GOT3 (cell line): ENCODE data around the gene OSR1.
"Not testable (repeated sequence)": the region's sequence is repeated elsewhere in the genome, so short reads cannot be mapped to it uniquely, and the experiment has no call there.

Experiments used
- DNase-seq: peaks from one replicate; lab custom pipeline; 2025; ENCODE audit warnings: mixed read lengths; lab: John Stamatoyannopoulos, UW

The OSR1 gene

DNA sequence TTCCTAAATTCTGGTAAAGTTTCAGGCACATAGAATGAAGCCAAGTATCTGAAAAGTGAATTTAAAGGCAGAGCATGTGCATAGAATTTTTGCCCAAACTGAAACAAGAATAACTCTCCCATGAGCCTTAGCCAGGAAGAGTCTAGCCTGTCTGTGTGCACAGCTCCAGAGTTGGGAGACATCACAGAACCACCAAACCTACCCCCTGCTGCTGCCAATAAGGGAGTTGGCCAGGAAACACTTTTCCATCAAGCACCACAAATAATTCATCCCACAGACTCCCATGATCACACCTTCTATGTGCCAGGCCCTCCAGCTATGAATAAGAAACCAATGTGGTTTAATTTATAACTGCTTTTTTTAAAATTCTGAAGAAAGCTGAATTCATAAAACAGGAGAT lies 27.0 kb downstream of the OSR1 start:
- DNase-seq, result no peak

DNA sequence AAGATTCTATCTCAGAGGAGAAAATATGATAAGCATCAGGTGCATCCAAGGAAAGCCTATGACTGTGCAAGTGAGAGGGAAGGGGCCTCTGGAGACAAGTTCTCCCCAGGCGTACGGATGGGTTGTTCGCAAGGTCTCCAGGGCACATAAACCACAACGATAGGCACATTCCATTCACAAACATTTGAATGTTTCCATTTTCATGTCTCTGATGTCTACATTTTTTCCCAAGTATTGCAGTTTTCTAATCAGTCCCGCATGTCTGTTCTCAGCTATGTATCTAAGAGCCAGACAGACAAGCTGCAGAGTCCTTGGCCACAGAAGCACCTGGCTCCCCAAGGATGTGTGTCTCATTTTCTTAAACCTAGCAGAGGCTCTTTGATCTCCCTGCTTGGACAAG lies 28.0 kb downstream of the OSR1 start:
- DNase-seq, result no peak

DNA sequence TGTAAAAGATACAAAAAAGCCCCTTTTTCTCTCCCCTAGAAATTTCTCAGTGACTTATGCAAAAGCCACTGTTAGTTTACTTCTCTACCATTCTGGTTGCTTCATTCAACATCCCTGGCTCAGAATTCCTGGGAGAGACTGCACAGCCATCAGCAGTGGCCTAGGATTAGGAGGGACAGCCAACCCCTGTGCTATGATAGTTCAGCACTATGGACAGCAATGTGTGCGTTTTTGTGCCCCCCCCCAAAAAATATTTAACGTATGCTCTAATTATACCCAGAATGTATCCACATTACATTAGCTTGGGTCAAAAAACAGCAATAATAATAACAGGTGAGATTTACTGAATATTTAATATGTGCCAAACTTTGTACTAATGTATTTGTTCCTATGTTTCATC lies 29.0 kb downstream of the OSR1 start:
- DNase-seq, result no peak

DNA sequence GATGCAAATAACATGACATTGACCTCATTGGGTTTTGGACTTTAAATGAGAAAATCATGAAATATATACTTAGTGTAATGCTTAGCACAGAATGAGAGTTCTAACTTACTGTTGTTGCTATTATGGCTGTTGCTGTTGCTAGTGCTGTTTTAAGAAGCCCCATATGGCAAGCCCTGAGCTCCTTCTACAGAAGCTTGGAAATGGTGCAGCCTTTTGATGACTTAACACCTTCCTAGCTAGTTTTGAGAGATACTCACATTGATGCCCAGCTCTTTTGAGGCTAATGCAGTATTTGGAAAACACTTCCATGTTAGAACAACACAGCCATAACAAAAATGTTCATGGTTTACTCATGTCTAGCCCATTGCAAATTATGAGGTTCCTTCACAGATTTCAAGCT lies 30.9 kb downstream of the OSR1 start:
- DNase-seq, result no peak

DNA sequence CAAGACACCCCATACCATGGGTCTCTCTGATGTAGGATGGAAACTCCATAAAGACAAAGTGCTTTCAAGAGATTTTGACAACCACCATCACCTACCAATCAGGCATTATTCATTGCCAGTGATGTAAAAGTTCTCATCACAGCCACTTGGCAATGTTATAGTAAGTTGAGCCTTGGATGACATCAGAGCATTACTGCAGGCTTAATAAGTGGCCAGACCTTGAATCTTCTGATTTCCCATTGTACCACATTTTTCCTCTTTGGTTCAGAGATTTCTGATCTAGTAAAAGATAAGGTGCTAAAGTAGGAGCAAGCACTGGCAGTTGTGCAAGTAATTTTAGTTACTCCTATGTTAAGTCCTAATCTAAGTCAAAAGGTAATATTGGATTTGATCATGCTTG lies 36.5 kb downstream of the OSR1 start:
- no peak for DNase-seq

DNA sequence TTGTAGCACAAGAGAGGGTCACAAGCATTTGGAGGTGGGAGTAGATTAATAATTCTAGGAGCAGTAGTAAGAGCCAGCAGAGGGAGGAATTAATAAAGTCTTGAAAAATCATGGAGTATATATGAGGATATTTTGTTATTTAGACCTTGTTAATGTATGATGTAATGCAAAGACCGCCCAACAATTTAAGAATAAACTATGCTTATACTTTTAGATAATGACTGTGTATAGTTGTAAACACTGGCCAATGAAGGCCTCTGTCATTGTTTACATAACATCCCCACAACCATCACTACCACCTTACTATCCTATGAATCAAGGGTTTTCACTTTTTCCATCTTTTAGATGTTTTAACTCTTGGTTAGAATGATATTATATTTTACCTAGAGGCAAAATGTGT lies 37.6 kb downstream of the OSR1 start:
- DNase-seq, result no peak

DNA sequence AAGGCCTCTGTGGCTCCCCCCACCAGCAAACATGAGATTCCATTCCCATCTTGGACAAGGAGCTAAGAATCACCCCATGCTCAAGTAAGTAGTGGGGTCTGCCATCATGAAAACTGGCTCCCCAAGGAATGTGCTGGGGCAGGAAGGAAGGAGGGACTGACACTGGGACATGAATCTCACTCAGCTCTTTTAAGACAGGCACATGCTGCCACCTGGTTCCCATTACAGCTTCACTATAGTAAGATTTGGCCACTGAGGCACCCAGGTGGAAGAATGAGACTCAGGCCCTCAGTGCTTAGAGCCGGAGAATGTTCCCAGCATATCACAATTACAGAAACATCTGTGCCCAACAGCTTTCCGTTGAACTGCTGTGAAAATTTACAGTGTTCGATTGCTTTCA lies 38.7 kb downstream of the OSR1 start:
- DNase-seq, result no peak

DNA sequence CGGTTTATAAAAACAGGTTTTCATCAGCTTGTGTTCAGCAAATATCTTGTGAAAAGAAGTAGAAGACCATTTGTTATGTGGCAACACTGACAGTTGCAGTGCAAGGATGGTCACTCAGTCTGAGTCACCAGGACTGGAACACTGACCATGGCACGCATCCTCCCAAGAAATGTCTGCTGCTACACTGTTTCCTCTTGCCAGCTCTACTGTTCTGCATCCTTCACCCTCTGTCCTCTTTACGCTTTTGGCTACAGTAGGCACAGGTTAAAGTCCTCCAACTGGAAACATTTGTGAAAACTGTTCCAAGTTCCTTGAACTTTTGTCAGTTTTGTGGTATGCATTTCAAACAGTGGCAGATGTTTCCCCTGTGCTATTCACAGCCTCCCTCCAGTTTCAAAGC lies 39.4 kb downstream of the OSR1 start:
- DNase-seq, result no peak

DNA sequence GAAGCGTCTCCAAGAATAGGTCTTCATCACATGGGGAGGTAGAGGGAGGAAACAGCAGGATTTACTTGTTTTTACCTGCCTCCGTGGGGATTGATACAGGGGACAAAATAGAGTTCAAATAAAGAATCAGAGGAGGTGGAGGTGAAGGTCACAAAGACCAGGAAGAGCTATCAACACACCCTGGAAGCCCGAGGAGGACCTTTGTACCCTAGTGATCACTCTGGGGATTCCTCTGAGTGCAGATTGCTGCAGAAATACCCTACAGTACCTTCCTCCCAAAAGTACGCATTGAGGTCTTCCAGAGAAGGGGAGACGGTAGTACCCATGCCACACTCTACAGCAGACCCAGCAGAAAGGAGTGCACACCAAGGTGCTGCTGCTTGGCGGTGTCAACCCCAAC lies 44.9 kb downstream of the OSR1 start:
- DNase-seq, result no peak

DNA sequence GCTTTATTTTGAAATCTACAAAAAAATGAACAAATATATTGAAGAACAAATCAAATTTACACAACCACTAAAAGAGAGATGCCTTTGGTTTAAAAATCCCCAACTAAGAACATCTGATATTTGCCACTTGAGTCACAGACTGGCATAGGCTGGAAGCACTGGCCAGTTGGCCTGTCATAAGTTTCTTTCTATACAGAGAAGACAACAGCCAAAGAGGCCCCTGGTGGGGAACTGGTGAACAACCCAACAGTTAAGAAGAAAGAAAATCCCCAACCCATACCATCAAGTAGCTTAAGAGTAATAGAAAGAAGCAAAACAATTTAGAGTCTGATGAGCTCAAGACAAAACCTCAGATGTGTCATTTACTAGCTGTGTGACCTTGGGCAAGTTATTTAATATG lies 45.5 kb downstream of the OSR1 start:
- no peak for DNase-seq

DNA sequence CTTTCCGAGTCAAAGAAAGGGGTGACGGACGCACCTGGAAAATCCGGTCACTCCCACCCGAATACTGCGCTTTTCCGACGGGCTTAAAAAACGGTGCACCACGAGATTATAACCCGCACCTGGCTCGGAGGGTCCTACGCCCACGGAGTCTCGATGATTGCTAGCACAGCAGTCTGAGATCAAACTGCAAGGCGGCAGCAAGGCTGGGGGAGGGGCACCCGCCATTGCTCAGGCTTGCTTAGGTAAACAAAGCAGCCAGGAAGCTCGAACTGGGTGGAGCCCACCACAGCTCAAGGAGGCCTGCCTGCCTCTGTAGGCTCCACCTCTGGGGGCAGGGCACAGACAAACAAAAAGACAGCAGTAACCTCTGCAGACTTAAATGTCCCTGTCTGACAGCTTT lies 52.4 kb downstream of the OSR1 start:
- DNase-seq, result not testable (repeated sequence)

DNA sequence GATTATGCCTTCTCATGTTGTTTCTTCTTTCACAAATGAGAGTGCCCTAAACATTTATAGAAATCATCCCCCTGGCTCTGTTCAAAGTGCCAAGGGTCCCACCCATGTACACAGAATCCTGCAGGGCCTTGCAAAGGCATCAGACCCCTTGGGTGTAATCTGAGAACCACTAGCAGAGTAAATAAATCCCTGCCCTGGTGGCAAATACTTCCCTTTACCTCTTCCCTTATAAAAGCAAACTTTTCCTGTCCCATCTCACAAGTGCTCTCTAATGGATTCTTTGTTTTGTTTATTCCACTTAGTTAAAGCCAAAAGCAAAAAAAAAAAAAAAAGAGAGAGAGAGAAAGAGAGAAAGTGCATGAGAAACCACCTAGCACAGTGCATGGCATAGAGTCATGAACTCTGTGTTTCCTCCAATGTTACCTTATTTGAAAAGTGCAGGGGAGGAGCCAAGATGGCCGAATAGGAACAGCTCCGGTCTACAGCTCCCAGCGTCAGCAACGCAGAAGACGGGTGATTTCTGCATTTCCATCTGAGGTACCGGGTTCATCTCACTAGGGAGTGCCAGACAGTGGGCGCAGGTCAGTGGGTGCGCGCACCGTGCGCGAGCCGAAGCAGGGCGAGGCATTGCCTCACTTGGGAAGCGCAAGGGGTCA lies 52.9 kb downstream of the OSR1 start:
- DNase-seq, result not testable (repeated sequence)

DNA sequence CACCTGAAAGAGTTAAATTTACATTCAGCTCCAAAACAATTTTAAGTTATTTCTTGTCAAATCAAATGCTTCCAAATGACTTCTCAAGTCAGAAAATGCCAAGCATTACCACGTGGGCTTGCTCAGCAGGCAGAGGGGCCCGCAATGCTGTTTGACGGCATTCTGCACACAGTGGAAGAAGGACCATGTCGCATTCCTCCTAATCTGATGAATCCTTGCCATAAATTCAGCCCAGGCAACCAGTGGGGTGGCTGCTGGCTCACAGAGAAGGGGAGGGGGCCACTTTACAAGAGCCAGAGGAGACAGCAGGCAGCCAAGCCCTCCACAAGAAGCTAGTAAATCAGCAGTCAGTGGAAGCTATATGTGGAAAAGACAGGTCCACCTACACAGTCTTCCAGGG lies 56.7 kb downstream of the OSR1 start:
- no peak for DNase-seq
